GM11168 (cell line): ENCODE data around the gene KCNH8.
"Not testable (repeated sequence)": the region's sequence is repeated elsewhere in the genome, so short reads cannot be mapped to it uniquely, and the experiment has no call there.

Source experiments
- in situ Hi-C: fragments of 300-500 bp; cut with MboI; formaldehyde crosslinking; loops from one replicate; pipeline ENCODE4 v1.12.0; 2022; ENCODE audit warnings: low sequenced_read_pairs; ENCODE audit not compliant: unreplicated experiment

The KCNH8 gene

DNA sequence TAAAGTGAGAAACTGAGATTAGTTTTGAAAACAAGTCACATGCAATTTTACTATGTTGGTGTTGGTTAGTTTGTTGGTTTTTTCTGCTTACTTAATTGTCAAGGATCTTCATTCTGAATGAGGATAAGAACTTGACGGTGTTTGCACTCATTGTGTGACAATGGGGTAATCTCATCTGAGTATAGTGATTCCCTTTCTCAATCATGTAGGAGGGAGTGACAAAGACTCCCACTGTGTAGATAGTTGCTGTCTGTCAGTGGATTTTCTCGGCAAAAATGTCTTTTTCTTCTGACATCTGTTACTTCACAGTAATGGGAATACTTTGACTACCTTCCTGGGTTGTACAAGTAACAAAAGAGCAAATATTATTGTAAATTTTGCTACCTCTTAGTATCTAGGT, 23.5 kb downstream of the KCNH8 start:
- in situ Hi-C loops: no loop called here

DNA sequence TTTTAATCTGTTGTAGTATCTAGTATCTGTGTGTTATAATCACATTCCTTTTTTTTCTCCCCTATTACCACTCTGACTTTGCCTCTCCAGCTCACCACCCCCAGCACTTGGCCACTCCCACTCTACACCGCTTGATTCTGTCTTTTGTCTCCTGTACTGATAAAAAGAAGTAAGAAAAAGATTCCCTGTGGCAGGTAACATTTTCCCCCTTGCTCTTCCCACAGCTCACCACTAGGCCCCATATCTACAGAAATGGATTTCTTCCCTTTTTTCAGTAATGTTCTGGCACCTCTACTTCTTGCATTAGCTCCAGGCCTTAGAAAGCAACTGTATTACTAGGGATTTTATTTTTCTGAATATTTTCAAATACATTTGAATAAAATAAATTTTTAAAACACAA, 25.6 kb downstream of the KCNH8 start:
- in situ Hi-C loops: no loop called here

DNA sequence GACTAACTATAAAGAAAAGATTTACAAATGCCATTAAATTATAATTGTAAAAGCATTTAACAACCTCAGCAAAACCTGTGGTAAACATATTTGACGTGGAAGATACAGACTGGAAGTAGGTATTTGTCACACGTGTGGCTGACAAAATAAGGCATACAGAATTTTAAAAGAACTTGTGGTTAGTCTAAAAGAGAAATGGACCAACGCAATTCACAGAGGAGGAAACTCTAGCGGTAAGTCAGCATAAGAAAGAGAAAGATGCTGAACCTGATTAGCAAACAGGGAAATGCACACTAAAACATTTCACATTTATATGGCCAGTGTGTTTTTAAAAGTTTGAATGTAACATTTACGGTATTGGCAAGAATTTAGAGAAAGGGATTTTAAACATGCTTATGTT, 35.3 kb downstream of the KCNH8 start:
- in situ Hi-C loops: no loop called here

DNA sequence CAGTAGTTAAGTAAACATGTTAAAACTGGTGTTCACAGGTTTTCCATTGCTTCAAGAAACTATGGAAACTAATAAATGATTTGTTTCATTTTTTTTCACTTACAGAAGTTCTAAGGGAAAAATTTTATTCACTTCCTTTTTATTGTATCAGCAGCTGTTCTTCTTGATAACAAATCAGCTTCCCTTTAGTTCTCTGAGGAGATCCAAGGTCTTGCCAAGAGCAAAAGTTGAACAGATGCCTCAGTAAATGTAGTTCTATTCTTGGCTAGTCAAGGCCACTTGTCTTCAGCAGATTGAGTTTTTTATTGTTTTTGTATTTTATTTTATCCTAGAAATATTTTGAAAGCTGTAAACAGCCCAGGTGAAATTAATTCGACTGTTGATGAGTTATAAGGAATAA, 41.8 kb downstream of the KCNH8 start:
- in situ Hi-C loops: no loop called here

DNA sequence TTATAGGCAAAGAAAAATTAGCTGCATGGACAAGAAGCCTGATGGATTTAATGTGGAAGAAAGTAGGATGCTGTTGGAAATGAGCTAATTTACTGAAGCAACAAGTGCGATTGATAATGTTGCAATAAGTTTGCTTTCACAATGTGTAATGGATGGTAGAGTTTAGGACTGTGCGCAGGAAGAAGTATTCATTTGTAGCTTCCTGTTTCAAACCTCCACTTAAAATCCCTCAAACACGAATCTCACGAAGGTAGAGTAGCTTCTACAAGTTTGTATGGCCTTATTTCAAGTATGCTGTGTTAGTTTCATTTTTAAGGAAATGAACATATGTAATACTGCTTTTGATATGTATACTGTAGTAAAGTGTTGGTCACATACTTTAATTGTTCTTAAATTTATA, 42.3 kb downstream of the KCNH8 start:
- in situ Hi-C loops: no loop called here

DNA sequence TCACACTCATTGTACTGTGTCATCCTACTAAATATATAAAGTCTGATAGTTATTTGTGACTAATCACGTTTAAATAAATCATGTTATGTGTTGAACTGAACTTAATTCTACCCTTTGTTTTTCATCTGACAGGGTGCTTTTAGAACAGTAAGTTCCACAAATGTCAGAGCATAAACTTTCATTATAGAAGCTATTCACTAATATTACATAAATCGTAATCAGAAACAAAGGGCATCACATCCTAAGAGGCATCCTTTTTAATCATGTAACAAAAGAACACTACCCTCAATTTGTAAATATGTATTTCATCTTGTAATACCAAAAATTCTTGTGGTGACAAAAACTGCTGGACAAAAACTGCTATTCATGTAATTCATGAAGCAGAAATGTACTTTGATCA, 50.8 kb downstream of the KCNH8 start:
- in situ Hi-C loops: no loop called here

DNA sequence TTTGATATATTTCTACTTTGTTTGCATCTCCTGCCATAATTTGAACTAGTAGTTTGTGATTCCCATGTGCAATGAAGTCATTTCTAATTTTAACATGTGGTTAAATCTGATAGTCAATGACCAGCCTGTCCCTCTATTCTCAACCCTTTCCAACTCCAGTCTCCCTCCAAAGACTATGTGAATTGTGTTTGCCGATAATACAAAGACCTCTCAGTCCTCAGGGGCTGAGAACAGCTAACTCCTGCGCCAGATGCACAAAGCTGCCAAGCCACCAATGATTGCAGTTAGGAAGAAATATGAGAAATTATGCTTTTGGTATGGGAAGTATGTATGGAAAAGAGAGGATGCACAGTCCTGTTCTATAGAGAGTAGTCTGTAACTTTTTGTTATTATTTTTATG, 54.0 kb downstream of the KCNH8 start:
- in situ Hi-C loops: no loop called here

DNA sequence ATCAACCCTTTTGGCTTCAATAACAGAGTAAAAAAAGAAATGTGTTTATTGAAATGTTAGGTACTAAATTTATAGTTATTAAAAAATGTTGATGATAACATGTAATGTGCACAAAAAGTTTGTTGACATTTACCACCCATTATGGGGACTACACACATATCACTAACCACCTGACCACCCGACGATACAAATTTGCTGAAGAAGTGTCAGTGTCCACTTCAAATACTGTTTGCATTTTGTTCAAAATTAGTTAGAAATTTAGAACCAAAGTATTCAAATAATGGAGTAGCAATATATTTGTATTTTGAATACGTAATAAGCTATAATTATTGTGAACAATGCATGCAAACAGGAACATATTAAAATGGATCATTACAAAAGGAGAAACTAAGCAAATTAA, 54.4 kb downstream of the KCNH8 start:
- in situ Hi-C loops: no loop called here

DNA sequence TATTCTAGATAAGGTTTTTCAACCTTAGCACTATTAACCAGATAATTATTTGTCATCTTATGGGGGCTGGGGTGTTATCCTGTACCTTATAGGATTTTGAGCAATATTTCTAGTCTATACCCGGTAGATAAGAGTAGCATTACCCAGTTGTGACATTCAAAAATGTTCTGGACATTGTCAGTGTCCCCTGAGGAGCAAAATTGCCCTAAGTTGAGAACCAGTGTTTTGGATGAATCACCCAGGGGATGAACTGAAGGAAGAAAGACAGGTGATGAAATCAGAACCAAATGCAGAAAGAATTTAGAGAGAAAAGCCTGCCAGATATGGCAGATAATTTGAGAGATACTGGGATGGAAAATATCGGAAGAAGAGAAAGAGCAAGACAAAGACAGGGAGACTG, 58.2 kb downstream of the KCNH8 start:
- in situ Hi-C loops: no loop called here

DNA sequence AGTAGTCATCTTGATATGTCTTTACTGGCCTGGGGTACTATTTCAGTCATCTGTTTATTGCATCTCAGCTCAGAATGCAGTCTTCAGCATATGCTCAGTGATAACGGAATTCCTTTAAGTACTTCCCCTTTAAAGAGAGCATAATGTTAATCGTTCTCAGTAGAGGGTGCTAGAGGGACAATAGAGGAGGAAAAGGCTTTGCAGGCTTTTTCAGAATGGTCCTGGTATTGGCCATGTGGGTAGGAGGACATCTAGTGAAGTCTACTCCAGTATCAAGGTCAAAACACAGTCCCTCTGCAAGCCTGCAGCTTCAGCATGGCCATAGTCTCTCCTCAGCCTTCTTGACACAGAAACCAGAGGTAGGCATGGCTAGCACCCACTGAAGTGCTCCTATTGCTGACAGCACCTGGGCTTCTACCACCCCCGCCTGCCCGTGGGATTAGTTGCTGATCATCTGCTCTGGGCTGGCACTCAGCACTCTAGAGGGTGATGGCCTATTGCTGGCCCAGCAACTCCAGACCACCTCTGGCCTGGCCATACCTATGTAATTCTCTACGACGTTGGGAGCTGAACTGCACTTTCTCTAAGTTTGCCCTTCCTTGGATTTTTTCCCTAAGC, 65.4 kb downstream of the KCNH8 start:
- in situ Hi-C loops: no loop called here

DNA sequence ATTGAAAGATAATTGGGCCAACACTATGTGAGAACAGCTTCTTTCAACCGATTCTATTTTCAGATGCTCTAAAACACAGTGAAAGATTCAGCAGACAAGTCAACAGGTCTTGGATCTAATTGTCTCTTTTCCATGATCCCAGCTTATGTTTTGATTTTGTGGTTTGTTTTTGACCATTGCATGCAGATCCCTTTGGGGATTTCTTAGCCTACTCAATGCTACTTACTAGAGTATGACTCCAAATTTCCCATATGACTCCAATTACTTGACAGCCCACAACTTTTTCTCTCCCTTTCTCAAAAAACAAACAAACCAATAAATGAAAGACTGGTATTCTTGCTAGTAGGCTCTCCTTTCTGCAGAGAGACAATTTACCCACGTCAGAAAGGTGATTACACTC, 67.1 kb downstream of the KCNH8 start:
- in situ Hi-C loops: no loop called here

DNA sequence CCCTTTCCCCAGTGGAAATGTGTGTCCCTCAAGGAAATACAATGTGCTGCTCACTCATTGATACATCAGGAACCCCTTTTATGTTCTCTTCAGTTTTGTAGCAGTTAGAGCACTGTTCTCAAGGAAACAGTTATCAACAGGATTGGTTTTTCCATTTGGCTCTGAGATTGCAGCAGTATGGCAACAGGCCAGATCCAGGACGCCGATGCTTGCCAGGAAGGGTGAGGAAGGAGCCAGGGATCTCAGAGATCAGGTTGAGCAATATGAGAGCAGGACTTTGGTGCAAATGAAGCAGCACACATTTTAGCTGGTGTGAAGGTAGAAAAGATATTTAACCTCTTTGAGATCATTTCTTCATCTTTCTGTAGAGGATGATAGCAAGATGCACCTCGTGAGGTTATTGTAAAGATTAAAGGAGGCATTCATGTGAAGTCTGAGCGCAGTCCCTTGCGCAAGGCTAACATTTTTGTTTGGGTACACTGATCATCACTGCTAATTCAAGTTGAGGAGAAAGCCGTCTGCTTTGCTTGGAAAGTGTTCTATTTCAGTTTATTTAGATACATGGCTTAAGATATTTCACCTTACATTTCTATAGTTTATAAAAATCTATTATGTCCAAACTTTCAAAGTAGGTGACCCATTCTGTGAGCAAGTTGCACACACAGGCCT, 68.5 kb downstream of the KCNH8 start:
- in situ Hi-C loops: no loop called here

DNA sequence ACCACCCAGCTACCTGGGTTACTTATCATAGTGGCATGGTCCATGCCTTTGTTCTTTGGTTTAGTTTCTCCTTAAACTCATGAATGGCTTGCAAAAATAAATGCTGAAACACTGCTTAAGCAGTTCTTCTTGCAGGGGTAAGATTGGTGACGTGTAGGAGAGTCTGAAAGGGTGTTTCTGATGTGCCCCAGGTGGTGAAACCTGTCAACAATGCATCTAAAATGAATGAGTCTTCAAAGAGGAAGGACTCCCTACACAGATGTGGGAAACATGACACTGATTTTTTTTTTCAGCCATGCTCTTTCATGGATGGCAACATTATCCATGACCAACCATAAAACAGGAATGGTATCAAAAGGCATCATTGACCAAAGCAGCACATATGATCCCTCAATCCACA, 72.0 kb downstream of the KCNH8 start:
- in situ Hi-C loops: no loop called here

DNA sequence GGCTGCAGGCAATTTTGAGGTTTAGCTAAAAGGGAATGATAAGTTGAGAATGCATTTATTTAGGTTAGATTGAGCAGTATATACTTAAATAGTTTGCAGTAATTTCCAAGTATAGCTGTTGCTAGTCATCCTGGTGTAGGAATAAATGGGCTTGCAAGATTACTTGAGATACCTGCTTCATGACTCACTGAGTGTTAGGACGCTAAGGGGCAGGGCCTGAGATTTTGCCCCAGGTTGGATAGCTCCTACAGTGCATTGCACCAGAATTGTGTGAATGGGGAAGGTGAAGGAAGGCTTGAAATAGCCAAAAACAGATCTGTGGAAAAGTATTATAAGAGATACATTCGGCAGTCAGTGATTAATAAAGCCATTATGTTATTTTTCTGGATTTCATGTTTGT, 72.8 kb downstream of the KCNH8 start:
- in situ Hi-C loops: no loop called here

DNA sequence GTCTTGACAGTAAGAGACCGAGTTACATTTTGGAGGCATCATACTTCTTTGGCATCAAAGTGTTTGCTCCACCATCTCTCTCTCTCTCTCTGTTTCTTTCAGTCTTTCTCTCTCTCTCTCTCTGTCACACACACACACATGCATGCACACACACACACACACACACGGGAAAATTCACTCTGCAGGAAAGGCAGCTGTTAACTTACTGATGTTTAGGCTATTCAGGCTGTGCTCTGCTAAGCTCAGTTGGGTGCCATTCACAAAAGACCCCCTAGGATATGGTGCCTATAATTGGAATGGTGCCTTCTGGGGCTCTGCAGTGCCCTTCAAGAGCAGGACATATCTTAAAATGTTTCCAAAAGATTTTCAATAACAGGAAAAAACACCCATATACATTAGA, 78.2 kb downstream of the KCNH8 start:
- in situ Hi-C loops: no loop called here

DNA sequence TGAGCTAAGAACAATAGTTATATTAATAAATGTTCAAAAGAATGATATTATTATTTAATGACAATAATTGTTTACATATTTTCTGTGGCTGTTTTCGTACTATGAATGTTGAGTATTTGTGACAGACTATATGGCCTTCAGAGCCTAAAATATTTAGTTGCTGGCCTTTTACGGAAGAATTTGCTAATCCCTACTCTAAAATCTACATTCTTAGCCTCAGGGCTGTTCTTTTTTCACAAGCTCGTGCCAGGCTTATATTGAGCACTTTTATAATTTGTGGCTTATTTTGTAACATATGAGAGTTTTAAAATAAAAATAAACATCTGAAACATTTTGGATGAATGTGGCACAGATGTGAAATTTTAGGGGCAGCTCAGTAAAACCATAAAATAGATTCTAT, 79.9 kb downstream of the KCNH8 start:
- in situ Hi-C loops: no loop called here

DNA sequence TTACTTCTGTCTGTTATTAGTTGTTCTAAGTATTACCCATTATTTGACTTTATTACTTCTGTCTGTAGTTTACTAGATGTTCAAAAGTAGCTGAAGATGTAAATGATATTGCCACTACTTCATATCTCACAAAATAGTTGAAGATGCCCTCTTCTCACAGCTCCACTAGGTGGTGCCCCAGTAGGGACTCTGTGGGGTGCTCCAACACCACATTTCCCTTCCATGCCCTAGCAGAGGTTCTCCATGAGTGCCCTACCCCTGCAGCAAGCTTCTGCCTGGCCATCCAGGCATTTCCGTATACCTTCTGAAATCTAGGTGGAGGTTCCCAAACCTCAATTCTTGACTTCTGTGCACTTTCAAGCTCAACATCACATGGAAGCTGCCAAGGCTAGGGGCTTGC, 80.8 kb downstream of the KCNH8 start:
- in situ Hi-C loops: no loop called here

DNA sequence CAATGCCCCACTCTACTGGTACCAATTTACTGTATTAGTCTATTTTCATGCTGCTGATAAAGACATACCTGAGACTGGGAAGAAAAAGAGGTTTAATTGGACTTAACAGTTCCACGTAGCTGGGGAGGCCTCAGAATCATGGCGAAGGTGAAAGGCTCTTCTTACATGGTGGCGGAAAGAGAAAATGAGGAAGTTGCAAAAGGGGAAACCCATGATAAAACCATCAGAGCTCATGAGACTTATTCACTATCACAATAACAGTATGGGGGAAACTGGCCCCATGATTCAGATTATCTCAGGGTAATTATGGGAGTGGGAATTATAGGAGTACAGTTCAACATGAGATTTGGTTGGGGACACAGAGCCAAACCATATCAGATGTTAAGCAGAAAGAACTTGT, 81.6 kb downstream of the KCNH8 start:
- in situ Hi-C loops: not testable (repeated sequence)

DNA sequence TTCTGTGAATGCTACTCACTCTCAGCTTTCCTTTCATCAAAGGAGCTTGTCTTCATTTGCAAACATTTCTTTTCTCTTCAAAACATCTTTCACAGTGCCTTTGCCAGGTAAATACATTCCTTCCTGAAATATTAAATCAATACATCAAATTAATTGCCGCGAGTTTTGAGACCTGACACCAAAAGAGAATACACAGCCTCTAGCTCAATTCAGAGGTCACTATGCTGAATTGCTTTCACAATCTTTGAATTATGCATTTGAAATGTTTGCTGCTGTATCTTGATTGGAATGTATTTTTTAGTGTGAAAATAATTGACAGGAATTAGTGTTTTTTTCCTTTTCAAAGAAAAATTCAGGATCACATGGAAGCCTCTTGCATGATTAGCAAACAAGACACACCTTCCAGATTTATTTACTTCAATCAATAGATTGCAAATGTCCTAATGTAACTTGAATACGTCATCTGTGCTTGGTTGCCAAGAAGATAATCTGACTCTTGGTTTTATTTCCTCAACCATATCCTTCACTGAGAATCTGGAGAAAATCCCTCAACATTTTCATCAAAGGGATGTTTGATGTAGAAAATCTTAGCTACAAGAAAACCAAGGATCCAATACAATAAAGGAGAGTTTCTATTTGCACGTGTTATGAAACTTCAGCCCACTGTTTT, 83.6 kb downstream of the KCNH8 start:
- in situ Hi-C loops: no loop called here

DNA sequence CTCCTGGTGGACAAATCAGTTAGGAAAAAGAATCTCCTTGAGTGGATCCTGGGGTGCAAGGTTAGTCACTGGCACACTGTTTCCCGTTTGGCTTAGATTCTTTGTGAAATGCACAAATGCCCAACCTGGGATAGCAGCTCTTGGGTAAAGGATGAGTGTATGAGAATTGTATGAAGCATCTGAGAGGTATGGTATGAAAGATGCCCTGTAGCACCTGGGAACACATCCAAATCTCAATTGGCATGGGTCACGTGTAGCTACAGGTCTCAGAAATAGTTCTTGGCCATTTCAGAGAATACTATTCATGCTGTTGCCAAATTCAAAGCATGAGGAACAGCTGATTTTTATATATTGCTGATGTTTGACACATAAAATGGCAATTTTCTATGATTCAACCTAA, 84.3 kb downstream of the KCNH8 start:
- in situ Hi-C loops: no loop called here

DNA sequence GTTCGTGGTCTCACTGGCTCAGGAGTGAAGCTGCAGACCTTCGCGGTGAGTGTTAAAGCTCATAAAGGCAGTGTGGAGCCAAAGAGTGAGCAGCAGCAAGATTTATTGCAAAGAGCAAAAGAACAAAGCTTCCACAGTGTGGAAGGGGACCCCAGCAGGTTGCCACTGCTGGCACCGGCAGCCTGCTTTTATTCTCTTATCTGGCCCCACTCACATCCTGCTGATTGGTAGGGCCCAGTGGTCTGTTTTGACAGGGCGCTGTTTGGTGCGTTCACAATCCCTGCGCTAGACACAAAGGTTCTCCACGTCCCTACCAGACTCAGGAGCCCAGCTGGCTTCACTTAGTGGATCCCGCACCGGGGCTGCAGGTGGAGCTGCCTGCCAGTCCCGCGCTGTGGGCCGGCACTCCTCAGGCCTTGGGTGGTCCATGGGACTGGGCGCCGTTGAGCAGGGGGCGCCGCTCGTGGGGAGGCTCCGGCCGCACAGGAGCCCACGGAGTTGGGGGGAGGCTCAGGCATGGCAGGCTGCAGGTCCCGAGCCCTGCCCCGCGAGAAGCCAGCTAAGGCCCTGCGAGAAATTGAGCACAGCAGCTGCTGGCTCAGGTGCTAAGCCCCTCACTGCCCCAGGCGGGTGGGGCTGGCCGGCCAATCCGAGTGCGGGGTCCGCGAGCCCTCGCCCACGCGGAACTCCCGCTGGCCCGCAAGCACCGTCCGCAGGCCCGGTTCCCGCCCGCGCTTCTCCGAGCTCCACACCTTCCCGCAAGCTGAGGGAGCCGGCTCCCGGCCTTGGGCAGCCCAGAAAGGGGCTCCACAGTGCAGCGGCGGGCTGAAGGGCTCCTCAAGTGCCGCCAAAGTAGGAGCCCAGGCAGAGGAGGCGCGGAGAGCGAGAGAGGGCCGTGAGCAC, 85.8 kb downstream of the KCNH8 start:
- in situ Hi-C loops: not testable (repeated sequence)
